HepG2 (cell line): ENCODE measurements around the gene CREG2. TPM values are rescaled to one million over a fixed set of nuclear protein-coding genes. Genes with fewer than 3 reads are reported as not detected.

ENCODE experiments used
- BHLHE40 ChIP-seq: IDR thresholded peaks from 2 replicates; pipeline ENCODE4 v1.6.1; 2011; ENCODE audit warnings: low read length, improper control_type of control experiment
- HDAC6 ChIP-seq: fragments of 200-600 bp; sonication (generic); IDR thresholded peaks from 2 replicates; pipeline ENCODE4 v1.7.0; 2017; ENCODE audit warnings: mild to moderate bottlenecking, antibody characterized with exemption, low read length, low read depth
- HNF1A ChIP-seq, 2 experiments: sonication (generic) in 1 of 2; formaldehyde crosslinking in 1 of 2; IDR thresholded peaks; 2 replicates each; pipeline versions ENCODE4 v1.4.0 to v1.6.1; 2016 to 2020; ENCODE audit warnings: borderline replicate concordance in 1 of 2, low read depth in 1 of 2, mild to moderate bottlenecking in 1 of 2, missing genetic modification reagents in 1 of 2
- JUNB ChIP-seq: sonication (generic); formaldehyde crosslinking; IDR thresholded peaks from 2 replicates; pipeline ENCODE4 v1.8.0; 2022; ENCODE audit warnings: missing genetic modification reagents, mild to moderate bottlenecking, borderline replicate concordance
- MYC ChIP-seq: sonication (generic); formaldehyde crosslinking; IDR thresholded peaks from 2 replicates; pipeline ENCODE4 v1.9.0; 2021; ENCODE audit warnings: missing genetic modification reagents, borderline replicate concordance
- ZNF510 ChIP-seq: sonication (generic); formaldehyde crosslinking; IDR thresholded peaks from 2 replicates; pipeline ENCODE4 v1.4.0; 2020; ENCODE audit warnings: low read depth, mild to moderate bottlenecking, missing genetic modification reagents
- ZNF883 ChIP-seq: sonication (generic); formaldehyde crosslinking; IDR thresholded peaks from 2 replicates; pipeline ENCODE4 v1.5.1; 2020; ENCODE audit warnings: mild to moderate bottlenecking, missing genetic modification reagents; ENCODE audit errors: not compliant biosample characterization
- polyA plus RNA-seq, 8 experiments: library from polyadenylated mRNA; depleted of rRNA in 3 of 8; stranded (reverse) in 7 of 8; unstranded in 1 of 8; fragments of >200 nt; fragmentation: Illumina TruSeq in 4 of 8; extraction: Trizol in 4 of 8; gene quantifications; 2 replicates each; pipeline versions ENCODE4 v1.2.1 to v1.2.3, GENCODE V29; 2011 to 2016; ENCODE audit warnings: low read depth in 4 of 8, missing spikeins in 1 of 8, mixed read lengths in 1 of 8; ENCODE audit not compliant: insufficient read depth in 1 of 8
- total RNA-seq, 5 experiments: library from RNA; depleted of rRNA; stranded (reverse); fragments of >200 nt; fragmentation: Illumina TruSeq; extraction: Trizol; gene quantifications; 2 replicates each; pipeline ENCODE4 v1.2.3, GENCODE V29; 2016; ENCODE audit warnings: low read depth in 1 of 5
- TF ChIP-seq, protein P1 (sequence below): fragments of 450-650 bp; IDR thresholded peaks from 2 replicates; pipeline ENCODE4 v1.6.1; 2017
- TF ChIP-seq, protein P2 (sequence below): sonication (generic); formaldehyde crosslinking; conservative IDR thresholded peaks from 2 replicates; pipeline ENCODE4 v1.8.0; 2022; ENCODE audit warnings: mild to moderate bottlenecking, moderate library complexity, missing genetic modification reagents
- TF ChIP-seq, protein P3 (sequence below): sonication (generic); formaldehyde crosslinking; IDR thresholded peaks from 2 replicates; pipeline ENCODE4 v1.5.1; 2020; ENCODE audit warnings: mild to moderate bottlenecking, missing genetic modification reagents
- TF ChIP-seq, protein P4 (sequence below): sonication (generic); formaldehyde crosslinking; IDR thresholded peaks from 2 replicates; pipeline ENCODE4 v1.4.0; 2020; ENCODE audit warnings: missing genetic modification reagents, borderline replicate concordance

Gene CREG2
- total and polyA plus RNA-seq, 2 of the 13 experiments (the other 11 are each of a cell fraction or from before 2014, with no cell fraction given): 0.18 to 0.26 TPM

- TF ChIP-seq HNF1A (IDR thresholded peaks at IDR 0.05; ENCODE audit: low read depth) (0 out of 2 replicates have a peak, but pooled peaks have one; percentile 41), HNF1A (CRISPR knock-in tag; IDR thresholded peaks at IDR 0.05; ENCODE audit: borderline replicate concordance) (peak; percentile 65), MYC (CRISPR knock-in tag) (peak; percentile 98), ZNF510 (CRISPR knock-in tag) (peak; percentile 99), ZNF883 (CRISPR knock-in tag) (peak; percentile 91), BHLHE40 (0 out of 2 replicates have a peak, but pooled peaks have one; percentile 27), JUNB (CRISPR knock-in tag) (no peak), HDAC6 (no peak)
- TF ChIP-seq, protein P1, sequence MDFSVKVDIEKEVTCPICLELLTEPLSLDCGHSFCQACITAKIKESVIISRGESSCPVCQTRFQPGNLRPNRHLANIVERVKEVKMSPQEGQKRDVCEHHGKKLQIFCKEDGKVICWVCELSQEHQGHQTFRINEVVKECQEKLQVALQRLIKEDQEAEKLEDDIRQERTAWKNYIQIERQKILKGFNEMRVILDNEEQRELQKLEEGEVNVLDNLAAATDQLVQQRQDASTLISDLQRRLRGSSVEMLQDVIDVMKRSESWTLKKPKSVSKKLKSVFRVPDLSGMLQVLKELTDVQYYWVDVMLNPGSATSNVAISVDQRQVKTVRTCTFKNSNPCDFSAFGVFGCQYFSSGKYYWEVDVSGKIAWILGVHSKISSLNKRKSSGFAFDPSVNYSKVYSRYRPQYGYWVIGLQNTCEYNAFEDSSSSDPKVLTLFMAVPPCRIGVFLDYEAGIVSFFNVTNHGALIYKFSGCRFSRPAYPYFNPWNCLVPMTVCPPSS: no peak
- TF ChIP-seq, protein P2, sequence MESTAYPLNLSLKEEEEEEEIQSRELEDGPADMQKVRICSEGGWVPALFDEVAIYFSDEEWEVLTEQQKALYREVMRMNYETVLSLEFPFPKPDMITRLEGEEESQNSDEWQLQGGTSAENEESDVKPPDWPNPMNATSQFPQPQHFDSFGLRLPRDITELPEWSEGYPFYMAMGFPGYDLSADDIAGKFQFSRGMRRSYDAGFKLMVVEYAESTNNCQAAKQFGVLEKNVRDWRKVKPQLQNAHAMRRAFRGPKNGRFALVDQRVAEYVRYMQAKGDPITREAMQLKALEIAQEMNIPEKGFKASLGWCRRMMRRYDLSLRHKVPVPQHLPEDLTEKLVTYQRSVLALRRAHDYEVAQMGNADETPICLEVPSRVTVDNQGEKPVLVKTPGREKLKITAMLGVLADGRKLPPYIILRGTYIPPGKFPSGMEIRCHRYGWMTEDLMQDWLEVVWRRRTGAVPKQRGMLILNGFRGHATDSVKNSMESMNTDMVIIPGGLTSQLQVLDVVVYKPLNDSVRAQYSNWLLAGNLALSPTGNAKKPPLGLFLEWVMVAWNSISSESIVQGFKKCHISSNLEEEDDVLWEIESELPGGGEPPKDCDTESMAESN (CRISPR knock-in tag): peak; percentile 94
- TF ChIP-seq, protein P3, sequence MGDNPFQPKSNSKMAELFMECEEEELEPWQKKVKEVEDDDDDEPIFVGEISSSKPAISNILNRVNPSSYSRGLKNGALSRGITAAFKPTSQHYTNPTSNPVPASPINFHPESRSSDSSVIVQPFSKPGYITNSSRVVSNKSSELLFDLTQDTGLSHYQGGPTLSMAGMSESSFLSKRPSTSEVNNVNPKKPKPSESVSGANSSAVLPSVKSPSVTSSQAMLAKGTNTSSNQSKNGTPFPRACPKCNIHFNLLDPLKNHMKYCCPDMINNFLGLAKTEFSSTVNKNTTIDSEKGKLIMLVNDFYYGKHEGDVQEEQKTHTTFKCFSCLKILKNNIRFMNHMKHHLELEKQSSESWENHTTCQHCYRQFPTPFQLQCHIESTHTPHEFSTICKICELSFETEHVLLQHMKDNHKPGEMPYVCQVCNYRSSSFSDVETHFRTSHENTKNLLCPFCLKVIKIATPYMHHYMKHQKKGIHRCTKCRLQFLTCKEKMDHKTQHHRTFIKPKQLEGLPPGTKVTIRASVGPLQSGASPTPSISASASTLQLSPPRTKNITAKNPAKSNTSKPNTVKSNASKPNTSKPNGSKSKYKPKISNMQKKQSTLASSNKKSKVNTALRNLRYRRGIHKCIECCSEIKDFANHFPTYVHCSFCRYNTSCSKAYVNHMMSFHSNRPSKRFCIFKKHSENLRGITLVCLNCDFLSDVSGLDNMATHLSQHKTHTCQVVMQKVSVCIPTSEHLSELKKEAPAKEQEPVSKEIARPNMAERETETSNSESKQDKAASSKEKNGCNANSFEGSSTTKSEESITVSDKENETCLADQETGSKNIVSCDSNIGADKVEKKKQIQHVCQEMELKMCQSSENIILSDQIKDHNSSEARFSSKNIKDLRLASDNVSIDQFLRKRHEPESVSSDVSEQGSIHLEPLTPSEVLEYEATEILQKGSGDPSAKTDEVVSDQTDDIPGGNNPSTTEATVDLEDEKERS (CRISPR knock-in tag): peak; percentile 41; the same call in 1 of the 2 replicates
- TF ChIP-seq, protein P4, sequence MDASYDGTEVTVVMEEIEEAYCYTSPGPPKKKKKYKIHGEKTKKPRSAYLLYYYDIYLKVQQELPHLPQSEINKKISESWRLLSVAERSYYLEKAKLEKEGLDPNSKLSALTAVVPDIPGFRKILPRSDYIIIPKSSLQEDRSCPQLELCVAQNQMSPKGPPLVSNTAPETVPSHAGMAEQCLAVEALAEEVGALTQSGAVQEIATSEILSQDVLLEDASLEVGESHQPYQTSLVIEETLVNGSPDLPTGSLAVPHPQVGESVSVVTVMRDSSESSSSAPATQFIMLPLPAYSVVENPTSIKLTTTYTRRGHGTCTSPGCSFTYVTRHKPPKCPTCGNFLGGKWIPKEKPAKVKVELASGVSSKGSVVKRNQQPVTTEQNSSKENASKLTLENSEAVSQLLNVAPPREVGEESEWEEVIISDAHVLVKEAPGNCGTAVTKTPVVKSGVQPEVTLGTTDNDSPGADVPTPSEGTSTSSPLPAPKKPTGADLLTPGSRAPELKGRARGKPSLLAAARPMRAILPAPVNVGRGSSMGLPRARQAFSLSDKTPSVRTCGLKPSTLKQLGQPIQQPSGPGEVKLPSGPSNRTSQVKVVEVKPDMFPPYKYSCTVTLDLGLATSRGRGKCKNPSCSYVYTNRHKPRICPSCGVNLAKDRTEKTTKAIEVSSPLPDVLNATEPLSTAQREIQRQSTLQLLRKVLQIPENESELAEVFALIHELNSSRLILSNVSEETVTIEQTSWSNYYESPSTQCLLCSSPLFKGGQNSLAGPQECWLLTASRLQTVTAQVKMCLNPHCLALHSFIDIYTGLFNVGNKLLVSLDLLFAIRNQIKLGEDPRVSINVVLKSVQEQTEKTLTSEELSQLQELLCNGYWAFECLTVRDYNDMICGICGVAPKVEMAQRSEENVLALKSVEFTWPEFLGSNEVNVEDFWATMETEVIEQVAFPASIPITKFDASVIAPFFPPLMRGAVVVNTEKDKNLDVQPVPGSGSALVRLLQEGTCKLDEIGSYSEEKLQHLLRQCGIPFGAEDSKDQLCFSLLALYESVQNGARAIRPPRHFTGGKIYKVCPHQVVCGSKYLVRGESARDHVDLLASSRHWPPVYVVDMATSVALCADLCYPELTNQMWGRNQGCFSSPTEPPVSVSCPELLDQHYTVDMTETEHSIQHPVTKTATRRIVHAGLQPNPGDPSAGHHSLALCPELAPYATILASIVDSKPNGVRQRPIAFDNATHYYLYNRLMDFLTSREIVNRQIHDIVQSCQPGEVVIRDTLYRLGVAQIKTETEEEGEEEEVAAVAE (CRISPR knock-in tag): peak; percentile 75; the same call in 1 of the 2 replicates
These were observed 78.7 kb downstream of the CREG2 start, which contains the start of gene RNF149 (continued) for GRCh38 chr2:101308432-101309210.
